Coronary artery (tissue), 2 donors: ENCODE measurements around the gene STRA6.

ENCODE experiments used
- DNase-seq: peaks from one replicate; pipeline ENCODE4 v3.0.0-alpha.2; 2017; ENCODE audit warnings: low spot score
- H3K27ac ChIP-seq, 2 donors: fragments of 200-600 bp; sonication (generic); one replicate each; pipeline ENCODE4 v1.5.1; 2016 to 2019
- H3K4me3 ChIP-seq: fragments of 200-600 bp; sonication (generic); 2 replicates; pipeline ENCODE4 v1.5.1; 2016; ENCODE audit warnings: mild to moderate bottlenecking, moderate library complexity
- CTCF ChIP-seq: fragments of 200-600 bp; sonication (generic); IDR thresholded peaks from one replicate; pipeline ENCODE4 v1.5.1; 2019; ENCODE audit warnings: antibody characterized with exemption

The STRA6 gene

GRCh38 chr15:74158855-74159650 lies 43.5 kb downstream of the STRA6 start:
- Histone ChIP-seq H3K4me3 (no peak overlapping the region), H3K27ac (peak overlapping the region in 1 of 2 donors; percentile 75)
- no peak for TF ChIP-seq CTCF
- no peak for DNase-seq

GRCh38 chr15:74157868-74158827 lies 44.4 kb downstream of the STRA6 start:
- H3K27ac ChIP-seq, result peak overlapping the region; percentile 75
- no peak for TF ChIP-seq CTCF
- no peak overlapping the region for H3K4me3 ChIP-seq
- no peak for DNase-seq

GRCh38 chr15:74156678-74157411 lies 45.7 kb downstream of the STRA6 start:
- no peak for TF ChIP-seq CTCF
- DNase-seq, result no peak
- H3K4me3 ChIP-seq, result no peak overlapping the region
- peak overlapping the region; percentile 75 for H3K27ac ChIP-seq

GRCh38 chr15:74155766-74156417 lies 46.7 kb downstream of the STRA6 start:
- no peak overlapping the region for H3K4me3 ChIP-seq
- H3K27ac ChIP-seq, result peak overlapping the region; percentile 46 to 75
- no peak for TF ChIP-seq CTCF
- DNase-seq, result no peak

- DNase-seq, result no peak
- Histone ChIP-seq H3K4me3 (no peak overlapping the region), H3K27ac (no peak overlapping the region)
- TF ChIP-seq CTCF, result no peak
Observed at GRCh38 chr15:74147051-74147450, 55.5 kb downstream of the STRA6 start.

GRCh38 chr15:74146277-74146800 lies 56.2 kb downstream of the STRA6 start:
- no peak for DNase-seq
- no peak overlapping the region for H3K4me3 ChIP-seq
- TF ChIP-seq CTCF, result no peak
- no peak overlapping the region for H3K27ac ChIP-seq
